Measurements from ENCODE around the gene CSMD2. TPM values are rescaled to one million over a fixed set of nuclear protein-coding genes. Genes with fewer than 3 reads are reported as not detected.

The CSMD2 gene
- total RNA-seq, 1 donor from 2014 or later: 0.75 TPM

DNA sequence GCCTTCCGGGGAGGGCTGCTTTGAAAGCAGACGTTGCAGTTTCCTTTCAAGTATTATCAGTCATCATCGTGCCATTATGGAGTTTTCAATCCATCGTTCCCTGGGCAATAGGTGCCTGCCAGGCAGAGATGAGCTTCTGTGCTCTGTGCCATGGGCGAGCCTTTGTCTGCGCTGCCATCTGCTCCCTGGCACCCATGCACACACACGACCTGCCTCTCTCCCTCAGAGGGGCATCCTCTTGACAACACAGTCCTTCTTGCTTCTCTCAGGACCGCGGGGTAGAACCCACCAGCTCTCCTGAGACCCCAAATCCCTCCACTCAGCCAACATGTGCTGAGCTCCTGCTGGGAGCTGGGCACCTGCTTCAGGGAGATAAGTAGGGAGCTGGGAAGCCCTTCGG, 151.9 kb downstream of the CSMD2 start:
- H3K36me3 ChIP-seq (ENCODE audit: control insufficient read depth, insufficient read depth, low read length): no peaks in the 10 kb centered on the region
- H3K27me3 ChIP-seq (ENCODE audit: control insufficient read depth, insufficient read depth, low read length): no peaks in the 10 kb centered on the region
- no peak for TF ChIP-seq CTCF (IDR thresholded peaks at IDR 0.05; ENCODE audit: insufficient read depth, low read length, poor library complexity, severe bottlenecking)
- H3K4me3 ChIP-seq (ENCODE audit: low read depth, low read length): no peak overlapping the region
- DNase-seq (ENCODE audit: low read depth): no peak

DNA sequence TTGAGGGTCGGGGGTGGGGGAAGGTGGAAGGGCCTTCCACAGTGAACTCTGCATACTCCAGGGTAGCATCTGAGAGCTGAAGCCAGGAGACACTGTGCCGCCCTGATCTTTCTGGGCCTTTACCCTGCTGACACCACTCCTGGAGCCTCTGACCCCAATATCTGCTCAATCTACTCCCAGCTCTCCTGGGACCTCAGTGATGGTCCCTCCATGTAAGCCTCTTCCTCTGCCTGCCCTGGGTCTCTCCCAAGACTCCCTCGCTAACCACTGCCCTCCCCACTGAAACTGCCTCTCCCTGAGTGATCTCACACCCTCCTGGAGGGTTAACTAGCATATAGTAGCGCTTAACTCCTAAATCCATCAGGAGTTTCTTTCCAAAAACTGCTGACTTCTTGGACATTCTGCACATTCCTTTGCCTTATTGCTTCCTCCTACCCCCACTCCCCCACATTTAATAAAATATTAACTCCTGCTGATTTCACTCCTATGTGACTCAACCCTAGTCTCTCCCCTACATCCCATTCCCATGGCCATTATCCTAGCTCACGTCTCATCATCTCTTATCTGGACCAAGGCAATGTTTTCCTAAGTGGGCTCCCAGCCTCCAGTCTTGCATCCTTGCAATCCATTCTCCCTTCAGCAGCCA, 155.6 kb downstream of the CSMD2 start:
- no peaks in the 10 kb centered on the region for H3K27me3 ChIP-seq (ENCODE audit: control insufficient read depth, insufficient read depth, low read length)
- DNase-seq (ENCODE audit: low read depth): peak; percentile 51
- no peak for TF ChIP-seq CTCF (IDR thresholded peaks at IDR 0.05; ENCODE audit: insufficient read depth, low read length, poor library complexity, severe bottlenecking)
- H3K4me3 ChIP-seq (ENCODE audit: low read depth, low read length): no peak overlapping the region
- H3K36me3 ChIP-seq (ENCODE audit: control insufficient read depth, insufficient read depth, low read length): no peaks in the 10 kb centered on the region

DNA sequence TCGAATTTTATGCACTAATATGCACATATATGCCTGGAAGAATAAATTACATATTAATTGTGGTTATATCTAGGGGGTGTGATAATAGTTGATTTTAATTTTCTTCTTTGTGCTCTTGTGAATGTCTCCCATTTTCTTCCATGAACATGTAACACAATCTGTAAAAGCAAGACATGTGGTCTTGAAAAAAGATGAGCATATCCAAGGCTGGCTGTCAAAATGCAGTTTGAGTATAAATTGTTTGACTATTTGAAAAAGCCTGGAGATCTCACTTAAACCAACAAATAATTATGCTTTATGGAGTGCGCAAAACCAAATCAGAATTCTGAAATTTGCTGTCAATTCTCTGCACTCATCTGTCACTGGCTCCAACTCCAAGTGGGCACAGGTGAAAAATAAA, 157.3 kb downstream of the CSMD2 start:
- no peak for TF ChIP-seq CTCF (IDR thresholded peaks at IDR 0.05; ENCODE audit: insufficient read depth, low read length, poor library complexity, severe bottlenecking)
- Histone ChIP-seq H3K4me3 (ENCODE audit: low read depth, low read length) (no peak overlapping the region), H3K36me3 (ENCODE audit: control insufficient read depth, insufficient read depth, low read length) (no peaks in the 10 kb centered on the region), H3K27me3 (ENCODE audit: control insufficient read depth, insufficient read depth, low read length) (no peaks in the 10 kb centered on the region)
- DNase-seq (ENCODE audit: low read depth): no peak

DNA sequence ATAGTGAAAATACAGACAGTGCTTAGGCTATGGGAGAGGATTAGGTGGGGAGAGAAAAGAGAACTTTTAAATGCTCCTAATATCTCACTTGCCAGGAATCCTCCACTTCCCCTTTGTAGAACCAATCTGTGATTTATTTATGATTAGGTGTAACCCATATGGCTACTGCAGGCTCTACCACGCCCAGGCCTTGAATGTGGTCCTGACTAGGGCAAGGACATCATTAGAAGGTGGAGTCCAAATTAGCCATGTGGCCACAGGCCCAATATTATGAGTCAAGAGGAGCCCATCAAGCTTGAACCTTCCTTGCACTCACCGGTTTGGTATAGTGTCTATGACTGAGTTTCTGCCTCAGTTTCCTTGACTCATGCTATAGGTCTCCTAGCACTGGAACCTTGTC, 159.7 kb downstream of the CSMD2 start:
- no peak for TF ChIP-seq CTCF (IDR thresholded peaks at IDR 0.05; ENCODE audit: insufficient read depth, low read length, poor library complexity, severe bottlenecking)
- no peaks in the 10 kb centered on the region for H3K36me3 ChIP-seq (ENCODE audit: control insufficient read depth, insufficient read depth, low read length)
- no peak overlapping the region for H3K4me3 ChIP-seq (ENCODE audit: low read depth, low read length)
- no peak for DNase-seq (ENCODE audit: low read depth)
- no peaks in the 10 kb centered on the region for H3K27me3 ChIP-seq (ENCODE audit: control insufficient read depth, insufficient read depth, low read length)

DNA sequence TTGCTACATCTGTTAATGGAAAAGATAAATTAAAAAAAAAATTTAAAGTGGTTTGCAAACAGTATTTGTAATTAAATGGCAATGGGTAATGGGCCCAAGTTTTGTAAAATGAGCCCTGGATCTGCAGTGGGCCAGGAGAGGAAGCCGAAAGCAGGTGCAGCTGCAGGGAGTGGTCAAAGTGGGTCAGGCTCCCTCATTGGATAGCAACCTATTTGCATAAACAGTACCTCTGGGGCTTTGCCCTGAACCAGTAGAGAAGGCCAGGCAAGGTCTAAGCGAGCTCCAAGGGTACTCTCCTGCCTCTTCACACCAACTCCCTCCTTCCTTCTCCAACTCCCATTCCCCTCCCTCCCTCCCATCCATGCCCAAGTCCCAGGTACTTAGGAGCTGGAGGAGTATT, 162.2 kb downstream of the CSMD2 start:
- H3K27me3 ChIP-seq (ENCODE audit: control insufficient read depth, insufficient read depth, low read length): no peaks in the 10 kb centered on the region
- DNase-seq (ENCODE audit: low read depth): no peak
- TF ChIP-seq CTCF (IDR thresholded peaks at IDR 0.05; ENCODE audit: insufficient read depth, low read length, poor library complexity, severe bottlenecking): no peak
- H3K4me3 ChIP-seq (ENCODE audit: low read depth, low read length): no peak overlapping the region
- no peaks in the 10 kb centered on the region for H3K36me3 ChIP-seq (ENCODE audit: control insufficient read depth, insufficient read depth, low read length)
